HTR-8/SVneo (cell line): Measurements from ENCODE around the gene CHD1.
"Not testable (repeated sequence)": the region's sequence is repeated elsewhere in the genome, so short reads cannot be mapped to it uniquely, and the experiment has no call there.

ENCODE experiments used
- DNase-seq: peaks from one replicate; pipeline ENCODE4 v3.0.0; 2011; ENCODE audit warnings: low spot score, mixed read lengths; ENCODE audit not compliant: insufficient read length
- FAIRE-seq: peaks from 2 replicates; lab custom pipeline; 2011; peaks lifted over from hg19 to GRCh38; lab: Jason Lieb, UNC

CHD1 gene

GRCh38 chr5:98928873-98929709 is at the start of gene CHD1:
TSS of gene CHD1 (minus strand) at chr5:98929007. CDS start at chr5:98926386, 2,621 bp downstream.
- FAIRE-seq (peak; percentile 94), DNase-seq (peak; percentile 90)

GRCh38 chr5:98978528-98978927 is 49.7 kb upstream of the CHD1 start:
- DNase-seq, result no peak
- no peak for FAIRE-seq

GRCh38 chr5:98977723-98978122 is 48.9 kb upstream of the CHD1 start:
- no peak for DNase-seq
- FAIRE-seq, result no peak

DNA sequence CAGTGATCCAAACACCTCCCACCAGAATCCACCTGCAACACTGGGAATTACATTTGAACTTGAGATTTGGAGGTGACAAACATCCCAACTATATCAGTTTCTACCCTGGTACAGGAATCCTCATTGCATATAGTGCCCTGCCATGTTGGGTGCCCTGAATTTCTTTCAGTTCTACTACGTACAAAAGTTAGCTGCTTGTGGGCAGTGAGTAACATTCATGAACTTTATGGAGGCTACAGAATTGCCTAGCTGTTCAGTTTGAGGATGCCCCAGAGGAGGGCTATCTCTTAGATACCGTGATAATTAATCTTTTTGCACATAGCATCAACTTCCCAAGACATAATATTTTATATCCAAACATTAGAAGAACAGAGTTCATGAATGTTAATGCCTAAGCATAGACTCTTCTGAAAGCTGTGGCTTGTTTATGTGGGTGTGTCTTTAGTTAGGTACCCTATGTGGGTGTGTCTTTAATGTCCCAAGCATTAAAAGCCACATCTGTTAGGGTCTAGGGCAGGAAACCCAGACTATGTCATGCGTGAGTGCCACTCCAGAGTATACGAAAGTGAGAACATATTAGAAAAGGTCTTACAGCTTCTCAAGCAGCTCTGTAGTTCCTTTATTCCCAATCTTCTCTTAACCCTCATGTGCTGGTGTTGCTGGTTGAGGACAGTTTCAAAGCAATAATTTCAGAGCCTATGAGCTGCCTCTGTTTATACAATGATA is 47.0 kb upstream of the CHD1 start:
- DNase-seq (no peak), FAIRE-seq (no peak)

DNA sequence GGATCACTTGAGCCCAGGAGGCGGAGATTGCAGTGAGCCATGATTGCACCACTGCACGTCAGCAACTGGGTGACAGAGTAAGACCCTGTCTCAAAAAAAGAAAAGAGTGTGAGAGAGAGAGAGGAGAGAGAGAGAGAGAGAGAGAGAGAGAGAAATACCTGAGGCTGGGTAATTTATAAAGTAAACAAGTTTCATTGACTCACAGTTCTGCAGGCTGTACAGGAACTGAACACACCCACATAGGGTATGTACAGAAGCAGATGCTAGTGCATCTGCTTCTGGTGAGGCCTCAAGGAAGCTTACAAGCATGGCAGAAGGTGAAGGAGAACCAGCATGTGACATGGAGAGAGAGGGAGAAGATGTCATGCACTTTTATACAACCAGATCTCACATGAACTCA is 46.4 kb upstream of the CHD1 start:
- DNase-seq (no peak), FAIRE-seq (no peak)

GRCh38 chr5:98969400-98969799 is 40.6 kb upstream of the CHD1 start:
- no peak for DNase-seq
- FAIRE-seq, result no peak

- DNase-seq (no peak), FAIRE-seq (no peak)
These were observed 39.3 kb upstream of the CHD1 start for GRCh38 chr5:98968056-98968564.

DNA sequence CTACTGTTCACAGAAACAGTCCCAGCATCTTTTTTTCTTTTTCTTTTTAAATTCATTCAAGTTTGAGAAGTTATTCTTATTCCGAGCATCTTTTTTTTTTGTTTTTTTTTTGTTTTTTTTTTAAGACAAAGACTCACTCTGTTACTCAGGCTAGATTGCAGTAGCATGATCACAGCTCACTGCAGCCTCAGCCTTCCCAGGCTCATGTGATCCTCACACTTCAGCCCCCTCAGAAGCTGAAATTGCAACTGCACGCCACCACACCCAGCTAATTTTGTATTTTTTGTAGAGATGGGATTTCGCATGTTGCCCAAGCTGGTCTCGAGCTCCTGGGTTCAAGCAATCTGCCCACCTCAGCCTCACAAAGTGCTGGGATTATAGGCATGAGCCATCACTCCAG is 36.4 kb upstream of the CHD1 start:
- FAIRE-seq (no peak), DNase-seq (no peak)

- DNase-seq (no peak), FAIRE-seq (no peak)
These were observed 35.8 kb upstream of the CHD1 start for GRCh38 chr5:98964621-98965020.

DNA sequence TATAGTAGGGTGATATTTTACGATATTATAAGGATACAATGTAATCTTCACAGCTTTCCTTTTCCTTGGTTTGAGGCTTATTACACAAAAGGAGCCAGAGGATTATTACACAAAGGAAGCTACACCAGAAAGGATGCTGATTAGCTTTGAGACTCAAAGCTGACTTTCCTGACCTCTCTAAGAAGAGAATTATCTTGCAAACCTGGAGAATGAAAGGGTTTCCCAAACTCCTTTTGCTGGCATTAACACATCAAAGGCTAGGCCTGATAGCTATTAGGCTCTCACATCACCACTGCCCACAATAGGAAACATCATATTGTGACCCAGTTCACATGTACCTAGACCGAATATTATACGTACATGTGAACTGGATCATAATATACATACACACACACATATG is 34.2 kb upstream of the CHD1 start:
- FAIRE-seq, result no peak
- DNase-seq, result no peak

DNA sequence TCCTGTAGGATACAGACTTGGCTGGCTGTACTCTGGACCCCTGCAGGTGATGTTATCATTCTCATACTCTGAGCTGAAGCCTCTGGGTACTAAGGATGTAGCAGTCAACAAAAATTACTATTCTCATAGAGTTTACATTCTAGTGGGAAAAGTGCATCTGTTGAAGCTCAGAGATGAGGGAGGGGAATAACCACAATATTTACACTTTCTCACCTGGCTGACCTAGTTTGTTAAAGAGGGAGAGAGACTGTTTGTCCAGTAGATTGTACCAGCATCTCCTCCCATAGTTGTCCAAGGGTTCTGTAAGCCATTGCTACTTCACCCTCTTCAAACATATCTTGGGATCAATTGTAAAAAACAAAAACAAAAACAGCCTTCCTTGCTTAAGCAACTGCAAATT is 33.8 kb upstream of the CHD1 start:
- FAIRE-seq (no peak), DNase-seq (no peak)

GRCh38 chr5:98961665-98962344 is 33.0 kb upstream of the CHD1 start:
- FAIRE-seq (no peak), DNase-seq (no peak)

DNA sequence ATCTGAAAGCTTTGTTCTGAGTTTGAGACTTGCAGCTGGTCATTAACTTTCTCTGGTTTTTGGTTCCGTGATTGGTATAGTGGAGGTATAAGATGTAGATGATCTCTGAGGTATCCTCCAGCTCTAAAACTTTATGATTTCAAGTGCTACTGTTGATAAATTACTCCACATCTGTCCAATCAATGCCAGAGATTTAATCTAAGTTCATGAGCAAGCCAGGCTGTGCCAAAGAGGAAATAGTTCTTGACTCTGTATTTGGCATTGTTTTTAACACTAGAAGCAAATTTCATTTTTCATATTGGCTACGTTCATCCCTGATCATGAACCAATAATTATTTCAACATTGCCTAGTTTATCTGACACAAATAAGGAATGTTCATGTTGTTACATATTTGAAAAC is 28.5 kb upstream of the CHD1 start:
- FAIRE-seq (no peak), DNase-seq (no peak)

- FAIRE-seq, DNase-seq: not testable (repeated sequence)
These were observed 27.1 kb upstream of the CHD1 start for GRCh38 chr5:98955888-98956287.

DNA sequence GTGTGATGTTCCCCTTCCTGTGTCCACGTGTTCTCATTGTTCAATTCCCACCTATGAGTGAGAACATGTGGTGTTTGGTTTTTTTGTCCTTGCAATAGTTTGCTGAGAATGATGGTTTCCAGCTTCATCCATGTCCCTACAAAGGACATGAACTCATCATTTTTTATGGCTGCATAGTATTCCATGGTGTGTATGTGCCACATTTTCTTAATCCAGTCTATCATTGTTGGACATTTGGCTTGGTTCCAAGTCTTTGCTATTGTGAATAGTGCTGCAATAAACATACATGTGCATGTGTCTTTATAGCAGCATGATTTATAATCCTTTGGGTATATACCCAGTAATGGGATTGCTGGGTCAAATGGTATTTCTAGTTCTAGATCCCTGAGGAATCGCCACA is 26.7 kb upstream of the CHD1 start:
- FAIRE-seq, DNase-seq: not testable (repeated sequence)

DNA sequence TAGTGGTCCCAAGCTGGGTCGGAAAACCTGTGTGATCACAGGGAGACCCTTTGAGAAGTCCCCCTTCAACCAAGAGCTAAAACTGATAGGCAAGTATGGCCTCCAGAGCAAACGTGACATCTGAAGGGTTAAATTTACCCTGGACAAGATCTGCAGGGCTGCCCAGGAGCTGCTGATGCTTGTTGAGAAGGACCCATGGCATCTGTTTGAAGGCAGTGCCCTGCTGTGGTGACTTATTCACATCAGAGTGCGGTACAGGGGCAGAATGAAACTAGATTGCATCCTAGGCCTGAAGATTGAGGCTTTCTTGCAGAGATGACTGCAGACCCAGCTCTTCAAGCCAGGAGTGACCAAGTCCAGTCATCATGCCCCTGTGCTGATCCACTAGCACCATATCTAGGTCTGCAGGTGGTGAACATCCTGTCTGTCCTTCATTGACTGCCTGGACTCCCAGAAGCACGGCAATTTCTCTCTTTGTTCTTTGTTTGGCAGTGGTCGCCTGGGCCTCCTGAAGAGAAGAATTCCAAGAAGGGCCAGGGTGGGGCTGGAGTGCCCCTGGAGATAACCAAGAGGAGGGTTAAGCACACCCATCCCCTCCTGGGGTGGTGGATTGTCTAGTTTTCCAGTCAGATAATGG is 25.7 kb upstream of the CHD1 start:
- peak; percentile 51 for FAIRE-seq
- DNase-seq, result no peak

DNA sequence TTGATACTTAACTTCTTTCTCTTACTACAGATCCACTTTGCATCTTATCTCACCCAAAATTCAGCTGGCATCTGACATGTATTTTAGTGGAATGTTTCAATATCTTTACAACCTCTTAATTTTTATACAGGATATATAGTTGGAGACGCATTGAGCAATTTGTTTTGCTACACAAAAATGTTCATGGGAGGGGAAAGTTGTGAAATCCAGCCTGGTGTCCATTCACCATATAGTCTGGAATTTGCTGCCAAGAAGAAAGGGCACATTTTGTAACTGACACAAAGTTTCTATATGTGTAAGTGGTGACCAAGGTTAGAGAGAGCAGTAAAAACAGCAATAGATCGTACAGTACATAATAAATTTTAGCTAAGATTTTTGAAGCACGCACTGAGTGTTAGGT is 14.0 kb upstream of the CHD1 start:
- FAIRE-seq (no peak), DNase-seq (no peak)

DNA sequence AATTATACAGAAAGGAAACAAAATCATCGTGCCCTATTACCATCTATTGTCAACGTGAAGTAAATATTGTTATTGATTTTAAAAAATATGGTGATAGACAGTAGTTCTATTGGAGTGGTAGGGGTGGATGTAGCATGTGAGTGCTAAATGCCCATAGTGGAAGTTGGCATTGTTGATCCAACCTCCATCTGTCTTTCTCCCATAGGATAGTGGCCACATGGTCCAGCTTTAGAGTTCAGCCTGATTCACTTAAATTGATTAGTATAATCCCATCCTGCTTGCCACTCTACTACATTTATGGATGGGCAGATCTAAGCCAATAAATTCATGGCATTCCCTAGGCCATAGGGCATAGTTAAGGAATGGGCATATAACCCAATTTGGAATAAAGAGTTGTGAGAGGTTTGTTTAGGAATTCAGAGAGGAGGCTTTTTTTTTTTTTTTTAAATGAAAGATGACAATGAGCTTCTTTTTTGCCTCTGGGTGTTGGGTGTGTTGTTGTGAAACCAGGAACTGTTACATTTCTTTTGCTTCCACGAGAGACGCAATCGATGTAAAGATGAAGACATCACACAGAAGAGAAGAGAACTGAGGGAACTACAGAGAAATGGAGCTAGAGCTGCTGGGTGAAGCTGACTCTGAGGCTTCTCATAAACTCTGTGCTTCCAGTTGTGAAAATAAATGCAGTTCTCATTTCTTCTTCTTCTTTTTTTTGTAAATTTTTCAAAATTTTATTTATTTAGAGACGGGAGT is 12.5 kb upstream of the CHD1 start:
- no peak for FAIRE-seq
- no peak for DNase-seq

DNA sequence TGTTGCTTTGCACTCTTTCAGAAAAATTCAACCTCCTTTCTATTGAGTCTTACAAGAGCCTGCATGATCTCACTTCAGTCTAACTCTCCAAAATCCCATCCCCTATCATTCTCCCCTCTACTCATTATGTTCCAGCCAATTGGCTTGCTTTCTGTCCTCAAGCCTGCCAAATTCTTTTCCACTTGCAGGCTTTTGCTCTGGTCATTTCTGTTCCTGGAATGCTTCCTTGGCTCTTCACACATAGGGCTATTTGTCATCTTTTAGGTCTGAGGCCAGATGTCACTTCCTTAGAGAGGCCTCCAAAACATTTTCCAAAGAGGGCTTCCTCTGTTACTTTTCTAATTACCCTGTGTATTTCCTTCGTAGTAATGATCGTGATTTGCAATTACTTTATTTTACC is 11.8 kb upstream of the CHD1 start:
- no peak for FAIRE-seq
- no peak for DNase-seq

DNA sequence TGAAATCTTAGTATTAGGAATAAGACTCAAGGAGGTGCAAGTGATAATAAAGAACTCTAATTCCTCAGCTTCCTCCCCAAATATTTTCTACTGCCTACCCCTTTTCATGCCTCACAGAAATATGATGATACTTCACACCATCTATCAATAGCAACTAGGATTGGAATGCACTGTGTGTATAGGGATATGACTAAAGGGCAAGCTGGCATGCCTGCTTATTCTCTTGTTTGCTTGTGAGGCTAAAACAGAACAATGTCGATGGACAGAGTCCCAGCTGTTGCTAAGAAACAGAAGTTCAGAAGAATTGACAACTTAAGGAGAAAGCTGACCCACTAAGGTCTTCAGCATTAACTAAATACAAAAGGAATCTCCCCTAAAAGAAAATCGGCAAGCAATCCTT is 9.7 kb upstream of the CHD1 start:
- DNase-seq, result no peak
- peak; percentile 26 for FAIRE-seq
